ENCODE results near the gene PAX5. TPM values are rescaled to one million over a fixed set of nuclear protein-coding genes. Genes with fewer than 3 reads are reported as not detected.

The PAX5 gene
- total and polyA plus RNA-seq, 2 experiments from 2014 or later, result not detected

DNA sequence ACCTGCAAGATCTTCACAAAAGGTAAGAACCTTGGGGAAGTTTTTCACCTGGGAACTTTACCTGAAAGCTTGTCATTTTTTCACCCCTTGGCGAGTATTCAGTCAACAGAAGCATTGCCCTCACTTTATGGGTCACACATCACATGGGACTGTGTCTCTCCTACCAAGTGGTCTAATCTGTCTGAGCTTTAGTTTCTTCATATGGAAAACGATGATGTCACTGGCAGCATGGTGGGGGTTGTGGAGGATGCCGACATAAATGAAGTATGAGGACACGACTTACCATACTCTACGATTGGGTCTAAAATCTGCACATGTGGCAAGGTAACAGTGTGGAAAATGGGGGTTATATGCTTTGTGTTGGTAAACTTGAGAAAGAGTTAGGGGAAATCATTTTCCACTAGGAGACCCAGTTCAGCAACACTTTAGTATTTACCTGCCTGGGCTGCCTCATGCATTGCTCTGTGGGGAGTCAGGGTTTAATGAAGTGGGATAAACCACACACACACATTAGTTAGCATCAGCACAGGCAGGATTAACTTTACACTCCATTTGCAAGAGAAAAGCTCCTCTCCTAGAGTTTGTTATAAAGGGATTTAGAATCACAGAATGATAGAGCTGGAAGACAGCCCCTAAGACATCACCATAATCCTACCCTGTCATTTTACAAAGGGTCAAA lies 19.8 kb upstream of the PAX5 start:
- Histone ChIP-seq H3F3A (ENCODE audit: insufficient read depth) (no peaks in the 10 kb centered on the region), H2AFZ (no peak overlapping the region), H3K27ac (no peak overlapping the region), H3K4me2 (ENCODE audit: unreplicated experiment) (no peak overlapping the region), H3K79me2 (ENCODE audit: insufficient read depth) (no peaks in the 10 kb centered on the region), H3K9ac (no peak overlapping the region), H3K4me3 (no peak overlapping the region), H3K9me2 (ENCODE audit: insufficient read depth) (no peaks in the 10 kb centered on the region), H3K27me3 (replicated peaks; ENCODE audit: insufficient read depth) (peaks cover 64% of the 10 kb centered on the region), H3K4me1 (ENCODE audit: insufficient read depth) (no peaks in the 10 kb centered on the region), H4K20me1 (ENCODE audit: insufficient read depth) (no peaks in the 10 kb centered on the region; the same call in 1 of the 2 replicates), H3K36me3 (ENCODE audit: low read depth) (no peaks in the 10 kb centered on the region), H3K9me3 (ENCODE audit: low read depth) (no peaks in the 10 kb centered on the region)
- no peak for DNase-seq
- WGBS, 2 experiments (ENCODE audit: low coverage in 1 of 2, low lambda C conversion rate in 2 of 2, missing lambda C conversion rate in 2 of 2), result 37 to 49% methylated on average over 5 of the region's 5 CpGs
- TF ChIP-seq EZH2phosphoT487 (IDR thresholded peaks at IDR 0.05; ENCODE audit: insufficient read depth, low read depth) (no peak), EZH2 (IDR thresholded peaks at IDR 0.05; ENCODE audit: insufficient read depth, poor library complexity, severe bottlenecking) (no peak)
- in situ Hi-C loops (cut with MboI), result no loop called here

GRCh38 chr9:37046683-37047082 lies 12.6 kb upstream of the PAX5 start:
- no peak for DNase-seq
- in situ Hi-C loops (cut with MboI), result no loop called here
- H3K27me3 ChIP-seq (replicated peaks; ENCODE audit: insufficient read depth), result peaks cover 76% of the 10 kb centered on the region
- H3K9ac ChIP-seq, result no peak overlapping the region
- no peaks in the 10 kb centered on the region for H3K4me1 ChIP-seq (ENCODE audit: insufficient read depth)
- H3K9me3 ChIP-seq (ENCODE audit: low read depth), result no peaks in the 10 kb centered on the region
- 72 to 75% methylated on average over 7 of the region's 7 CpGs for WGBS, 2 experiments (ENCODE audit: low coverage in 1 of 2, low lambda C conversion rate in 2 of 2, missing lambda C conversion rate in 2 of 2)
- no peak overlapping the region for H3K27ac ChIP-seq
- H2AFZ ChIP-seq, result no peak overlapping the region
- H4K20me1 ChIP-seq (ENCODE audit: insufficient read depth), result no peaks in the 10 kb centered on the region
- H3F3A ChIP-seq (ENCODE audit: insufficient read depth), result no peaks in the 10 kb centered on the region
- H3K4me2 ChIP-seq (ENCODE audit: unreplicated experiment), result no peak overlapping the region
- TF ChIP-seq EZH2phosphoT487 (IDR thresholded peaks at IDR 0.05; ENCODE audit: insufficient read depth, low read depth) (no peak), EZH2 (IDR thresholded peaks at IDR 0.05; ENCODE audit: insufficient read depth, poor library complexity, severe bottlenecking) (no peak)
- H3K4me3 ChIP-seq, result no peak overlapping the region
- no peaks in the 10 kb centered on the region for H3K9me2 ChIP-seq (ENCODE audit: insufficient read depth)
- H3K79me2 ChIP-seq (ENCODE audit: insufficient read depth), result no peaks in the 10 kb centered on the region
- H3K36me3 ChIP-seq (ENCODE audit: low read depth), result no peaks in the 10 kb centered on the region

- in situ Hi-C loops (cut with MboI), result no loop called here
- H3K9me3 ChIP-seq (ENCODE audit: low read depth), result no peaks in the 10 kb centered on the region
- 19 to 22% methylated on average over 3 of the region's 3 CpGs for WGBS, 2 experiments (ENCODE audit: low coverage in 1 of 2, low lambda C conversion rate in 2 of 2, missing lambda C conversion rate in 2 of 2)
- peaks cover 84% of the 10 kb centered on the region for H3K27me3 ChIP-seq (replicated peaks; ENCODE audit: insufficient read depth)
- H3K27ac ChIP-seq, result no peak overlapping the region
- no peak overlapping the region for H3K4me3 ChIP-seq
- H3K79me2 ChIP-seq (ENCODE audit: insufficient read depth), result no peaks in the 10 kb centered on the region
- H3K4me2 ChIP-seq (ENCODE audit: unreplicated experiment), result no peak overlapping the region
- no peaks in the 10 kb centered on the region; the same call in 1 of the 2 replicates for H3K4me1 ChIP-seq (ENCODE audit: insufficient read depth)
- no peak overlapping the region for H3K9ac ChIP-seq
- no peak for TF ChIP-seq EZH2phosphoT487 (IDR thresholded peaks at IDR 0.05; ENCODE audit: insufficient read depth, low read depth)
- no peak for DNase-seq
- H2AFZ ChIP-seq, result no peak overlapping the region
- H3F3A ChIP-seq (ENCODE audit: insufficient read depth), result no peaks in the 10 kb centered on the region
- H3K36me3 ChIP-seq (ENCODE audit: low read depth), result no peaks in the 10 kb centered on the region
- no peaks in the 10 kb centered on the region for H3K9me2 ChIP-seq (ENCODE audit: insufficient read depth)
- no peaks in the 10 kb centered on the region for H4K20me1 ChIP-seq (ENCODE audit: insufficient read depth)
These were observed 8.4 kb upstream of the PAX5 start for GRCh38 chr9:37042421-37042820.

DNA sequence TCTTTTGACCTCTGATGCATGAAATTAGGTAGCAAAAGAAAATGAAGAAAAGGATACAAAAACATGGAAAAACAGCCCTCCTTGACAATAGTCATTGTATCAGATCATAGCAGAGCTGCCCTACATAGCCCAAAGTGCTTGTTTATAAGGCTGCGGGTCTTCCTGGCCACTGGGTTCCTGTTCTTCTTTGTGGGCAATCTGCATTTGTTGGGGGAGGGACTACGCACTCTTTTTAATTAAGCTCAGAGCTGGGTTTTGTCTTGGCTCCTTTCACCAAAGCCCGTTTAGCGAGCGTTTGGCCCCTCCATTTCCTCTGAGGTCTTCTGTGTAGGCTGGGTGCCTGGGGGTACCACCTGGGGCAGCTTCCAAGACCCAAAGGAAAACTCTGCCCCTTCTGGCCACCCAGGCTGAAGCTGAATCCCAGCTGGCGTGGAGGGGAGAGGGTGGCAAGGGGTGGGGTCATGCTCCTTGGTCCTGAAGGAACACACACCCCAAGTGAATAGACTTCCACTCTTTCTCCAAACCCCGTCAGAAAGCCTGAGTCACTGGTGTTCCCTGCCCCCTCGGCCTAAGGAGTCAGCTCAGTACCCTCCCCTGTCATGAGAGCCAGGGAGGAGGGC lies 6.5 kb upstream of the PAX5 start:
- WGBS, 2 experiments (ENCODE audit: low coverage in 1 of 2, low lambda C conversion rate in 2 of 2, missing lambda C conversion rate in 2 of 2), result 60 to 62% methylated on average over 8 of the region's 8 CpGs
- H3K36me3 ChIP-seq (ENCODE audit: low read depth), result no peaks in the 10 kb centered on the region
- no peak overlapping the region for H3K4me3 ChIP-seq
- peaks cover 88% of the 10 kb centered on the region for H3K27me3 ChIP-seq (replicated peaks; ENCODE audit: insufficient read depth)
- no peak overlapping the region for H3K9ac ChIP-seq
- H2AFZ ChIP-seq, result no peak overlapping the region
- in situ Hi-C loops (cut with MboI), result no loop called here
- H3K27ac ChIP-seq, result no peak overlapping the region
- H4K20me1 ChIP-seq (ENCODE audit: insufficient read depth), result no peaks in the 10 kb centered on the region
- H3K9me2 ChIP-seq (ENCODE audit: insufficient read depth), result no peaks in the 10 kb centered on the region
- H3F3A ChIP-seq (ENCODE audit: insufficient read depth), result no peaks in the 10 kb centered on the region
- TF ChIP-seq EZH2 (IDR thresholded peaks at IDR 0.05; ENCODE audit: insufficient read depth, poor library complexity, severe bottlenecking) (no peak), EZH2phosphoT487 (IDR thresholded peaks at IDR 0.05; ENCODE audit: insufficient read depth, low read depth) (no peak)
- no peak for DNase-seq
- no peaks in the 10 kb centered on the region for H3K79me2 ChIP-seq (ENCODE audit: insufficient read depth)
- H3K4me1 ChIP-seq (ENCODE audit: insufficient read depth), result no peaks in the 10 kb centered on the region; the same call in none of the 2 replicates
- no peaks in the 10 kb centered on the region for H3K9me3 ChIP-seq (ENCODE audit: low read depth)
- H3K4me2 ChIP-seq (ENCODE audit: unreplicated experiment), result no peak overlapping the region
